Stimulated activated CD8-positive, alpha-beta memory T cell treated with anti-CD3 and anti-CD28 coated beads, Interleukin-15, amount 100 ng/mL, for 24 hours (primary cell): ENCODE data around the gene RIPK1.
"Not testable (repeated sequence)": the region's sequence is repeated elsewhere in the genome, so short reads cannot be mapped to it uniquely, and the experiment has no call there.

Experiments used
- DNase-seq: peaks from one replicate; pipeline ENCODE4 v3.0.0-alpha.2; 2020; ENCODE audit warnings: low read depth

Gene RIPK1

DNA sequence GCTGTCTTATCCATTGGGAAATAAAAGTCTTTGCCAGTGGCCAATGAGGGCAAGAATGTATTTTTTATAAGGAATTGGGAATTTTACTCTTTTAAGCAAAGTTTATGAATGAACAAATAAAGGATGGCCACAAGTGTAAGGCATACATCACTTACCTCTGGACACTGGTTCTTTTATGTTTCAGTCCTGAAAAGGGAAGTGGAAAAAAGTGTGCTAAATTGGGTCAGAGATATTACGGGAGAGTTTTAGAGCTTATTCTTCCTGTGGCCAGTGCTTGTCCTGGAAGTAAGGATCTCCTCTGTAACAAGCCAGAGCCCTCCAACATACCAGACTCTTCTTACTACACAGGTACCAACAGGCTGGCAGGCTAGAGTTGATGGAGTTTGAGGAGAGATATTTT, 22.5 kb upstream of the RIPK1 start:
- no peak for DNase-seq

DNA sequence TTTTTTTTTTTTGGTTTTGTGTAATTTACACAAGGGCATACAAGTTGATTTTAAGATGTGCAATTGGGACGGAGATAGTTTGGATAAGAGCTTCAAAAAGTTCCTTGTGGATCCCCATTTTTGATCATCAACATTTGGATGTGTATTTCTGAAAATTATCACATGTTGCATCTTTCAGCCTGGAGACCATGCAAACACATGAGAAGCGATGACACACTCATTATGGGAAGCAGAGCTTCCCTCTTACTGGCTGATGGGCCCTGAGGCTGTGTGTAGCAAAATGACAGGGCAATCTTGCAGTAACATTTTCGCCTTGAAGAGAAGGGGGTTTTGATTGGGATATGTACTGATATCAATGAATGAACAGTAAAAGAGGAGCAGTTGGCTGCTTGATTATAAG, 22.0 kb upstream of the RIPK1 start:
- DNase-seq: no peak

DNA sequence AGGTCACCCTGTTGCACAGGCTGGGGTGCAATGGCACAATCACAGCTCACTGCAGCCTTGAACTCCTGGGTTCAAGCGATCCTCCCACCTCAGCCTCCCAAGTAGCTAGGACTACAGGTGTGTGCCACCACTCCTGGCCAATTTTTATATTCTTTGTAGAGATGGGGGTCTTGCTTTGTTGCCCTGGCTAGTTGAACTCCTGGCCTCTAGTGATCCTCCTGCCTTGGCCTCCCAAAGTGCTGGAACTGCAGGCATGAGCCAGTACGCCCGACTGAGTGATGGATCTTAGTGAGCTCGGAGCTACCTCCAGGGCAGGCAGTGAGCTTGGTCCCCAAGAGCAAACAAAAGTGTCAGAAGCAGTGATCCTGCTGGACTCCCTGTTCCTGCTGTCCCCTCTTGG, 20.3 kb upstream of the RIPK1 start:
- DNase-seq: not testable (repeated sequence)

DNA sequence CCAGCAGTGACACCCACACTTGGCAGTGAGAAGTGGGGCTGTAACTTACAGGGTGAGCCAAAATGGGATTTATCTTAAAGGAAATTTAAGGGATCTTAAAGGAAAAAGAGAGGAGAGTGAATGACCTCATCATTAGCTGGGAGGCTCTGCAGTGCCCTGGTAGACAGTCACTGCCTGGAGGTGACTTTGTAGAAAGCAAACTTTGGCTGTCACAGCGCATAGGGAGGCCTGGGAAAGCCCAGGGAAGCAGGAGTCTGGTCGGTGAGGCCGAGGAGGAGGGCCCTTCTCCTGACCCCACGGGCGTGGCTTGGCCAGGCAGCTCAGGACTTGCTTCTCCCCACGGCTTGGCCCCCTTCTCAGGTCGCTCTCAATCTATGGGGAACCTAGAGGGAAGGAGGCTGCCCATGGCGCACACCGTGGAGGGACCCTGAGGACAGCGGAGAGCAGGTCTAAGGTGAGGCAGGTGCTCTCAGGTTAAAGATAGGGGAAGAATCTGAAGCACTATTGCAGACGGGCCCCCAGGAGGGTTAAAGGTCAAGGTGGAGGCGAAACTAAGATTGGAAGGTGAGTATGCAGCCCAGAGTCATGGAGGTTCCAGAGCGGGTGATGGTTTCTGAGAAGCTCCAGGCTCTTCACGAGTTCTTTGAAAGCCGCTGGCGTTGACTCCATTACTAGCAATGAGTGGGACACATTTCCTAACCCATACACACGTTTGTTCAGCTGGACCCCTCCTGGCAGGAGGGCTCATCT, 15.6 kb upstream of the RIPK1 start:
- no peak for DNase-seq

DNA sequence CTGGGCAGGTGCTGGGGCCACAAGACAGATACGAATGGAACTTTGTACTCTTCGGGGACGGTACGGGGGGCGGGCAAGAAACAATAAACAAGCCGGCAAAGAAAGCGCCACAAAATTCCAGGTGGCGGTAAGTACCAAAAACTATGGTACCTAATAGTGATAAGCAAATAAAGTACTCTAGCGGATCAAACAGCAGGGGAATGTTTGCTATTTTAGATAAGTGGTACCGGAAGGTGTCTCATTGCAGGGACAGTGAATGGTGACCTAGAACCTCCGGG, 15.1 kb upstream of the RIPK1 start:
- no peak for DNase-seq

DNA sequence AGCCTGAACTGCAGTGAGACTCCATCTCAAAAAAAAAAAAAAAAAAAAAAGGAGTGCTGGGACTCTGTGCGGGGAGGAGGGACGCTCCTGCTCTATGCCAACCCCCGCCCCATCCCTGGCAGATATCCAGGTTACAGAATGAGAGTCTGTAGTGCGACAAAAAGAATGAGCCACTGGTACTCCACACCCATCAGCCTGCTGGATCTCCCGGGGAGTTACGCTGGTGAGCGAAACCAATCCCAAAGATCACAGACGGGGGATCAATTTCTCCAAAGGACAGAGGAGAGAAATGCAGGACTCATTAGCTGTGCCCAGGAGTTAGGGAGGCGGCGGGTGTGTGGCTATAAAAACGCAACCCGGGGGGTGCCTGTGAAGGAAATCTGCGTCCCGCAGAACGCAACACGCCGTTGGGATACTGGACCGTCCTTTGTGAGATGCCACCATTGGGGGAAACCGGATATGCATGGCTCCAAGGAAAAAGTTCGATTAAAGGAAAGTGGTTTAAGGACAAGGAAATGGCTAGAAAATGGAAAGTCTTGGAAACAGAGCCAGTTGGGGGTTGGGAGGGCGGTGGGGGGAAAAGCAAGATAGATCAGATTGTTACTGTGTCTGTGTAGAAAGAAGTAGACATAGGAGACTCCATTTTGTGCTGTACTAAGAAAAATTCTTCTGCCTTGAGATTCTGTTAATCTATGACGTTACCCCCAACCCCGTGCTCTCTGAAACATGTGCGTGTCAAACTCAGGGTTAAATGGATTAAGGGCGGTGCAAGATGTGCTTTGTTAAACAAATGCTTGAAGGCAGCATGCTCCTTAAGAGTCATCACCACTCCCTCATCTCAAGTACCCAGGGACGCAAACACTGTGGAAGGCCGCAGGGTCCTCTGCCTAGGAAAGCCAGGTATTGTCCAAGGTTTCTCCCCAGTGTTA, 13.8 kb upstream of the RIPK1 start:
- DNase-seq: not testable (repeated sequence)

DNA sequence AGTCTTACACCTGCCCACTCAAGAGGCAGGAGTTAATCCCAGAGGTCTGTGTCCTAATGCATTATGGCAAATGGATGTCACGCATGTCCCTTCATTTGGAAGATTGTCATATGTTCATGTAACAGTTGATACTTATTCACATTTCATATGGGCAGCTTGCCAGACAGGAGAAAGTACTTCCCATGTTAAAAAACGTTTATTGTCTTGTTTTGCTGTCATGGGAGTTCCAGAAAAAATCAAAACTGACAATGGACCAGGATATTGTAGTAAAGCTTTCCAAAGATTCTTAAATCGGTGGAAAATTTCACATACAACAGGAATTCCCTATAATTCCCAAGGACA, 13.2 kb upstream of the RIPK1 start:
- not testable (repeated sequence) for DNase-seq

DNA sequence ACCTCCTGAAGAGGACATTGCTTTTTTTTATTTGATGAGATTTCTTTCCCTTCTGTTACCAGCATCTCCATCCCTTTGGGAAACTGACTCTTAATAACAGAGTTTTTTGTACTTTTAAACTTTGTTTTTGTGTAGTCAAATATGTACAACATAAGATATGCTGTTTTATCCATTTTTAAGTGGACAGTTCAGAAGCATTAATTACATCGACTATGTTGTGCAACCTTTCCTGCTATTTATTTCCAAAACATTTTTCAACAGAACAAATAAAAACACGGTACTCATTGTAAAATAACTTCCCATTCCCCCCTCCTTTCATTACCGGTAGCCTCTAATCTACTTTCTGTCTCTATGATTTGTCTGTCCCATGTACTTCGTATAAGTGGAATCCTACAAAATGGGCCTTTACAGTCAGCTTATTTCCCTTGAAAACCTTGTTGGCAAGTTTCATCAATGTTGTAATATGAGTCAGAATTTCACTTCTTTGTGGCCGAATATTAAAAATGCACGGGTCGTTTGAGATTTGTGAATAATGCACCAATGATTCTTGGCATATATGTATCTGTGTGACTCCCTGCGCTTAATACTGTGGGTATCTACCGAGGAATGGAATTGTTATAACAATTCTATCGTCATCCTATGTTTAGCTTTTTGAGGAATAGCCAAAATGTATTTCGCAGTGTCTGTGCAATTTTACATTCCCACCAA, 11.1 kb upstream of the RIPK1 start:
- no peak for DNase-seq

DNA sequence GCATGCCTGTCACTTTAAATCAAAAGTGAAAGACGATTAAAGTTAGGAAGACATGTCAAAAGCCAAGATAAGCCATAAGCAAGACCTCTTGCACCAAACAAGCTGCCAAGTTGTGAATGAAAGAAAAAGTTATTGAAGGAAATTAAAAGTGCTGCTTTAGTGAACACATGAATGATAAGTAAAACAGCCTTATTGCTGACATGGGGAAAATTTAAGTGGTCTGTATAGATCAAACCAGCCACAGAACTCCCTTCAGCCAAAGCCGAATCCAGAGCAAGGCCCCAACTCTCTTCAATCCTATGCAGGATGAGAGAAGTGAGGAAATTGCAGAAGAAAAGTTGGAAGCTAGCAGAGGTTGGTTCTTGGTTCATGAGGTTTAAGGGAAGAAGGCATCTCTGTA, 9.3 kb upstream of the RIPK1 start:
- DNase-seq: no peak

DNA sequence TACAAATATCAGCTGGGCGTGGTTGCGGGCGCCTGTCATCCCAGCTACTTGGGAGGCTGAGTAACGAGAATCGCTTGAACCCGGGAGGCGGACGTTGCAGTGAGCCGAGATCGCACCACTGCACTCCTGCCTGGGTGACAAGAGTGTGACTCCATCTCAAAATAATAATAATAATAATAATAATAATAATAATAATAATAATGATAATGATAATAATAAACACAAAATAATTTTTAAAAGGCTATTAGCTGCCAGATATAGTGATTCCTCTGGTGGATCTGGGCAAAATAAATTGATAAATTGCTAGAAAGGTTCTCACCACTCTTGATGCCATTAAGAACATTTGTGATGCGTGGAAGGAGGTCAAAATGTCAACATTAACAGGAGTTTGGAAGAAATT, 8.2 kb upstream of the RIPK1 start:
- not testable (repeated sequence) for DNase-seq

DNA sequence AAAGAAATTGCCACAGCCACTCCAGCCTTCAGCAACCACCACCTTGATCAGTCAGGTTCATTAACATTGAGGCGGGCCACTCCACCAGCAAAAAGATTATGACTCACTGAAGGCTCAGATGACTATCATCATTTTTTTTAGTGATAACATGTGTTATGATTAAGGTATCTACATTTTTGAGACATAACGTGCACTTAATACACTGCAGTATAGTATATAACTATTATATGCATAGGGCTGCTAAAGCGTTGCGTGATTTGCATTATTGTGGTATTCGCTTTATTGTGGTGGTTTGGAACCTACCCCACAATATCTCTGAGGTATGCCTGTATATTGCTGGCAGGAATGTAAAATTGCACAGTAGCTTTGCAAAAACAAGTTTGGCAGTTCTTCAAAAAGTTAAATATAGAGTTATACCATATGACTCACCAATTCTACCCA, 6.8 kb upstream of the RIPK1 start:
- no peak for DNase-seq

DNA sequence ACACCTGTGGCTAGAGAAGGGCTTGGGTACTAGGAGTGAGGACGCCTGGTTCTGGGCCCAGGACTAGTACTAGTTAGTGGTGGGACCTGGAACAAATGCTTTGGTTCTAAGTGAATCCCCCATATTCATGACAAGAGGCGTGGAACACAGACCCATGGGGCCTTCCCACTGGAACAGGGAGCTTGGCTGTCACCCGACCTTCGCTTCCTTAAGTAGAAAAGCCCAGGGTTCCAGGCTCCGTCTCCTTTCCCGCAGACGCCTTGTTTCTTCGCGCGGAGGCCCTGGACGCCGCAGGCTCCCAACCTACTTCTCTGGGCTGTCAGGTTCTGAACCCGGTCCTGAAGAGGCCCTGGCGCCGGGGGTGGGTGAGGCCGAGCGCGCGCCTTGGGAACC, 5.0 kb upstream of the RIPK1 start:
- DNase-seq: not testable (repeated sequence)

DNA sequence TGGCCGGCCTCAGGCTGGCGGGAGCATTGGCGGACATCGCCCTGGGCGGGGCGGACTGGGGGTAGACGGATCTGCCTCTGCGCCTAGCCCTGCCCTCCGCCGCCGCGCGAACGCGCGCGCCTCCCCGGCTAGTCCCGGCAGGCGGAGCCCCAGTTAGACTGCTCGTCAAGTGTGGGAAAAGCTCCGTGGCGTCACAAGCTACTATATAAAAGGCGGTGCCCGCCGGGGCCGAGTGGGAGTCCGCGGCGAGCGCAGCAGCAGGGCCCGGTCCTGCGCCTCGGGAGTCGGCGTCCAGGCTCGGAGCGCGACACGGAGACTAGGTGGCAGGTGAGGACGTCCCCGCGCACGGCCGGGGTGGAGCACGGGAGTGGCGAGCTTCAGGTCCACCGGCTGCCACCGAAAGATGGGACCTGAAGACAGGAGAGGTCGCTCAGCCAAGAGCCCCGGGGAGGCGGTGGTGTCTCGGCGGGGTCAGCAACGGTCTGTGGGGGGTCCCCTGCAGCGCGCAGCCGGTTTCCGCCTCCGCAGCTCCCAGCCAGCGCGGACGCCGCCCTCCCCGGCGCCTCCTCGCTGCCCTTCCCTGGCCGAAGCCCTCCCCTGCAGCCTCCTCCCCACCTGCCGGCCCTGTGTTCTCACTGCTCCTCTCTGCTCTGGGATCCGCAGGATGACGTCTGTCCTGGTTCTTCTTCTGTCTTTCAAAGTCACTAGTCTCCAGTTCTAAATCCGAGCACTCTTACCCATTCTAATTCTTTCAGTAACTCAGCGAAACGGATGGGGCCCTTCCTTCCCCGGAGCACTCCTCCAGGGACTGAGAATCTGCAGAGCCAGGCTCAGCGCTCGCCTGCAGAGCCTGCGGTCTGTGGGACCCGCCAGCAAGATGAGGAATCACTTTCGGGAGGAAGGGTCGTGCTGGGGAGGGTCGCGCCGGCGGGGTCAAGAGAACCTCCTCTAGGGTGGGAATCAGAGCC, 4.3 kb upstream of the RIPK1 start:
- peak; percentile 74 for DNase-seq

DNA sequence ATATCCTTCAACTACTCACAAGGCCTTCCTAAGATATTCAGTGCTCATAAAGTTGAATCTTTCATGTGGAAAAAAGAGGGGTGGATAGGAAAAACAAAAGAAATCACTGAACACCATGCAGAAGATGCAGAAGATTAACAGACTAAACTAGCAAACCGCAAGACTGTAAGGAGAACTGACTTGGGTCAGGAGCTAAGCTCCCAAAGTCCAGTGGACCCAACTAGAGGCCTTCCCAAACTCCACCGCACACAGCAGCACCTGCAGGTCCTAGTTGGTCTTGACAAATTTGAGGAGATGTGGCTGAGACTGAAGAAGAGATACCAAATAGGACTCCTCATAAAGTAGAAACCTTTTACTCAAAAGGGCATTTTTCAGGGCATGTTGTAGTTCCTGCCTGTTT, 3.3 kb downstream of the RIPK1 start:
- no peak for DNase-seq

DNA sequence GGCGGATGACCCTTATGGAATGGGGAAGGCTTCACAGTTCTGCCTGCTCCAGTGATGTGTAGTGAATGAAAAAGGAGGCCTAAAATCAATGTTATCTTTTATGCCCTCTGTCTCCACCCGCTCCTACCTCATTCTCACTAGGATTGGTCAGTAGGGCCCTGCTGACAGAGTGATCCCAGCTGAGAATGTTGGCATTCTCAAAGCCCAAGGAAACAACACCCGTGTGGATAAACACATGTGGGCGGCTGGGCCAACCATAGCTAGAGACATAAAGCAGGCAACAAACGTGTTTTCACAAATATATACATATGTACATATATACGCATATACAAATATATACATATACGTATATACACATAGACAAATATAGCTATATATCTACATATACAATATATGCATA, 4.5 kb downstream of the RIPK1 start:
- no peak for DNase-seq

DNA sequence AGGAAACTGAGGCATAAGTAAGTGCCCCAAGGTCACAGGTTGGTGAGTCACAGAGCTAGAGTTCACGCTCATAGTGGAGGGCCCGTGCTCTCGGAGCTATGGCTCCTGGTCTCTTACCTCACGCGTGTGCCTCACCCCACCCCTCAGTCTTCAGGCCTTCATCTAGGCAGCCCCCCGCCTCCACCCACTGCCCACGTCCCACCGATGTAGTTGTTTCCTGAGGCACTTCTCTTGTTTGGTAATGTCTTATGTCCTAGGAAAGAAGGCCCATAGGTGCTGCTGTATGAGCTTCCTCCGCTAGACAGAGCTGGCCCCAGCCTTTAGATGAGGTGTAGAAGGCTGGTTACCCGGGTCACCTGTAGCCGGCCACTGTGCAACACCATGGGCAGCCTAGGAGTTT, 5.1 kb downstream of the RIPK1 start:
- DNase-seq: no peak

DNA sequence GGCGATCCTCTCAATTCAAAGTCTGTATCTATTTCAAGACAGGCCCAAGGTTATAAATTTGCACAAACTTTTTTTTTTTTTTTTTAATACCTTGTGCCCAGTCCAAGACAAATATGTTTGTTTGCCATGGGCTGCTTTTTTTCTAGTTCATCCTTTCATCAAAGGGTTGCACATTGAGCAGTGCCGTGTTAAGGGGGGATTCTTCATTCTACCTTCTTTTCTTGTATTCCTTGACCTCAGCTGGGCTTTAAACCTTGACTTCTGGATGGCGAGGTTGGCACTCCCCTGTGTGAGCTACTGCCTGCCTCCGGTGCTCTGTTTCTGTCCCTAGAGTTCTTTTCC, 7.4 kb downstream of the RIPK1 start:
- no peak for DNase-seq

DNA sequence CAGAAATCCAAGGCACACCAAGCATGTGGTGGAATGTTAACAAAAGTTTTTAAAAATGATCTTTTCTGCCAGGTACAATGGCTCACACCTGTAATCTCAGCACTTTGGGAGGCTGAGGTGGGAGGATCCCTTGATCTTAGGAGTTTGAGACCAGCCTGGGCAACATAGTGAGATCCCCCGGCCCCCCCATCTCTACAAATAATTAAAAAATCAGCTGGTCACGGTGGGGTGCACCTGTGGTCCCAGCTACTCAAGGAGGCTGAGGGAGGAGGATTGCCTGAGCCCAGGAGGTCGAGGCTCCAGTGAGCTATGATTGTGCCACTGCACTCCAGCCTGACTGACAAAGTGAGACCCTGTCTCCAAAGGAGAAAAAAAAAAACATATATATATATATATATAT, 8.0 kb downstream of the RIPK1 start:
- DNase-seq: no peak

DNA sequence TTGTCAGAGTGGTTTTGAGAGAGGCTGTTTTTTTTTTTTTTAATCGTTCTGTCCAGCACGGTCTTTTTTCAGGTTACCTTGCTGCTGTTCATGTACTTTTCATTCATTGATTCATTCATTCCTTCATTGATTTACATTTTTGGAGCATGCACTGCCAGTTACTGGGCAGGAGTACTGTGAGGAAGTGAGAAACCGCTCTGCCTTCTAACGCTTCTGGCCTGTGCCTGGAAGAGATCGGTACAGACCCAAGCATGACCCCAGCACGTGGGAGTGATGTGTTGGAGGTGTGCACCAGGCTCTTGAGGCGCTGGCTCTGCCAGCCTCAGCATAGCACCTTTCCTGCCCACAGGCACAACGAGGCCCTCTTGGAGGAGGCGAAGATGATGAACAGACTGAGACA, 9.1 kb downstream of the RIPK1 start:
- no peak for DNase-seq

DNA sequence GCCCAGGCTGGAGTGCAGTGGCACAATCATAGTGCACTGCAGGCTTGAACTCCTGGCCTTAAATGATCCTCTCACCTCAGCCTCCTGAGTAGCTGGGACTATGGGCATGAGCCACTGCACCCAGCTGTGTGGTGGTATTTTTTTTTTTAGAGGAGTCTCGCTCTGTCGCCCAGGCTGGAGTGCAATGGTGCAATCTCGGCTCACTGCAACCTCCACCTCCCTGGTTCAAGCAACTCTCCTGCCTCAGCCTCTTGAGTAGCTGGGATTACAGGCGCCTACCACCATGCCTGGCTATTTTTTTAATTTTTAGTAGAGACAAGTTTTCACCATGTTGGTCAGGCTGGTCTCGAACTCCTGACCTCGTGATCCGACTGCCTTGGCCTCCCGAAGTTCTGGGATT, 10.7 kb downstream of the RIPK1 start:
- not testable (repeated sequence) for DNase-seq

DNA sequence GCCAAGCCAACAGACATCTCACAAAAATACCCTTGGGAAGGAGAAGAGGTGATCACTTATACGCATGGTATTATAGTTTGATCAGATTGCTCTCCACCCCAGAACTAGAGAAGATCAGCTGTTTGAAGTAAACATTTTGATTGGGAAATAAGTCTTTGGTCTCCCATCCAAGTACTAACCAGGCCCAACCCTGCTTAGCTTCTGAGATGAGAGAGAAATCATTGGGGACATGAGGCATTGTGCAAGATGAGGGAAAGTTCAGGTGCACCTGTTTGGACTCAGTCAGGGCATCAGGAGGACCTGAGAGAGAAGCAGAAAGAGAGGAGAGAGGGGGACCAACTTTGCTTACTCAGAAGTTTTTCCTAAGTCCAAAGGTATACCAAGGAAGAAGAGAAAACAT, 11.4 kb downstream of the RIPK1 start:
- DNase-seq: no peak

DNA sequence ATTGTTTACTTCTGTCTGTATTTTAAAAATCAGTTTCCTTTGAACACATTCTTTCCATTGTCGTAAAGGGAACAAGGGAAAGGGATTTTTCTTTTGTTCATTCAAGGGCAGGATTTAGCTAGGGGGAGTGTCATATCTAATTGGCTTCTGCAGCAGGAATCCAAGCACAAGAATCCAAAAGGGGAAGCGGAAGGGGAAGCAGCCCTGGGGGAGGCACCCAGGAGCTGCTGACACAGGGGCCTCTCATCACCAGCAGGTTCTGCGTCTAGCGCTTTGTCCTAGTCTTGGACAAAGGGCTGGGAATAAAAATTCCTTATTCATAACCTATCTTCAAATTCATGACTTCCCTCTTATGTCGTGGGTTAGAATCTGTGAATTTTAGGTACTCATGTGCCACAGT, 13.7 kb downstream of the RIPK1 start:
- DNase-seq: no peak
